T1000 (cell line): ENCODE measurements around the gene PLEKHA8.

ENCODE experiments used
- DNase-seq: peaks from one replicate; lab custom pipeline; 2025; ENCODE audit warnings: mixed read lengths; lab: John Stamatoyannopoulos, UW

Gene PLEKHA8

GRCh38 chr7:30146127-30146612, 118.0 kb downstream of the PLEKHA8 start:
- DNase-seq, result no peak

- DNase-seq, result no peak
Observed at GRCh38 chr7:30147223-30147622, 119.0 kb downstream of the PLEKHA8 start.

- DNase-seq, result no peak
Observed at GRCh38 chr7:30147785-30148184, 119.6 kb downstream of the PLEKHA8 start.

- DNase-seq, result no peak
Observed at GRCh38 chr7:30148426-30148825, 120.2 kb downstream of the PLEKHA8 start.

- no peak for DNase-seq
Observed at GRCh38 chr7:30148951-30149459, 120.8 kb downstream of the PLEKHA8 start.

- DNase-seq, result no peak
Observed at GRCh38 chr7:30149640-30150272, 121.5 kb downstream of the PLEKHA8 start.

GRCh38 chr7:30150711-30151110, 122.5 kb downstream of the PLEKHA8 start:
- DNase-seq, result no peak

GRCh38 chr7:30154111-30154587, 125.9 kb downstream of the PLEKHA8 start:
- no peak for DNase-seq

- no peak for DNase-seq
Observed at GRCh38 chr7:30155481-30155880, 127.3 kb downstream of the PLEKHA8 start.

GRCh38 chr7:30157204-30157603, 129.0 kb downstream of the PLEKHA8 start:
- DNase-seq, result no peak

GRCh38 chr7:30159163-30159562, 131.0 kb downstream of the PLEKHA8 start:
- no peak for DNase-seq

GRCh38 chr7:30159698-30160143, 131.5 kb downstream of the PLEKHA8 start:
- no peak for DNase-seq

GRCh38 chr7:30160329-30160728, 132.1 kb downstream of the PLEKHA8 start:
- DNase-seq, result no peak

GRCh38 chr7:30162133-30162532, 133.9 kb downstream of the PLEKHA8 start:
- no peak for DNase-seq

GRCh38 chr7:30162622-30163124, 134.5 kb downstream of the PLEKHA8 start:
- DNase-seq, result peak; percentile 22

- DNase-seq, result no peak
Observed at GRCh38 chr7:30163231-30163894, 135.2 kb downstream of the PLEKHA8 start.

- DNase-seq, result no peak
Observed at GRCh38 chr7:30164567-30164966, 136.4 kb downstream of the PLEKHA8 start.

GRCh38 chr7:30165590-30165989, 137.4 kb downstream of the PLEKHA8 start:
- DNase-seq, result no peak

- no peak for DNase-seq
Observed at GRCh38 chr7:30166155-30166840, 138.1 kb downstream of the PLEKHA8 start.

- DNase-seq, result no peak
Observed at GRCh38 chr7:30166841-30167235, 138.6 kb downstream of the PLEKHA8 start.

GRCh38 chr7:30167901-30168300, 139.7 kb downstream of the PLEKHA8 start:
- DNase-seq, result no peak

- peak; percentile 74 for DNase-seq
Observed at GRCh38 chr7:30168835-30169573, 140.8 kb downstream of the PLEKHA8 start.
